HL-60 (cell line): ENCODE measurements around the gene MOB3A.

Source experiments
- DNase-seq, 2 experiments: peaks; one replicate each; pipeline ENCODE4 v3.0.0-alpha.2; 2010 to 2020; ENCODE audit warnings: low read depth in 1 of 2, low spot score in 1 of 2
- H3K27ac ChIP-seq: fragments of 250-450 bp; sonication (Bioruptor Pico); replicated peaks from 2 replicates; pipeline ENCODE4 v1.5.1; 2020; ENCODE audit warnings: mild to moderate bottlenecking, moderate library complexity
- H3K27me3 ChIP-seq: fragments of 250-450 bp; sonication (Bioruptor Pico); 2 replicates; pipeline ENCODE4 v1.5.1; 2021; ENCODE audit warnings: mild to moderate bottlenecking, moderate library complexity; ENCODE audit not compliant: insufficient read depth, poor library complexity, severe bottlenecking
- H3K4me3 ChIP-seq: replicated peaks from 2 replicates; pipeline ENCODE4 v1.5.1; 2011; ENCODE audit warnings: mild to moderate bottlenecking, control low read depth, low read length; ENCODE audit not compliant: insufficient read depth
- GABPA ChIP-seq: IDR thresholded peaks from 2 replicates; pipeline ENCODE4 v1.6.1; 2012; ENCODE audit warnings: low read depth
- POLR2AphosphoS5 ChIP-seq: IDR thresholded peaks from 2 replicates; pipeline ENCODE4 v1.6.1; 2012; ENCODE audit warnings: low read depth
- SPI1 ChIP-seq: IDR thresholded peaks from 2 replicates; pipeline ENCODE4 v1.6.1; 2012; ENCODE audit warnings: low read depth, mild to moderate bottlenecking, borderline replicate concordance
- TF ChIP-seq, protein P1 (sequence below): IDR thresholded peaks from 2 replicates; pipeline ENCODE4 v1.6.1; 2012; ENCODE audit warnings: low read depth; ENCODE audit not compliant: insufficient replicate concordance
- TF ChIP-seq, protein P2 (sequence below): IDR thresholded peaks from one replicate; pipeline ENCODE4 v1.5.1; 2011; ENCODE audit warnings: low read length, control low read depth, inconsistent platforms; ENCODE audit not compliant: insufficient read depth

Gene MOB3A

DNA sequence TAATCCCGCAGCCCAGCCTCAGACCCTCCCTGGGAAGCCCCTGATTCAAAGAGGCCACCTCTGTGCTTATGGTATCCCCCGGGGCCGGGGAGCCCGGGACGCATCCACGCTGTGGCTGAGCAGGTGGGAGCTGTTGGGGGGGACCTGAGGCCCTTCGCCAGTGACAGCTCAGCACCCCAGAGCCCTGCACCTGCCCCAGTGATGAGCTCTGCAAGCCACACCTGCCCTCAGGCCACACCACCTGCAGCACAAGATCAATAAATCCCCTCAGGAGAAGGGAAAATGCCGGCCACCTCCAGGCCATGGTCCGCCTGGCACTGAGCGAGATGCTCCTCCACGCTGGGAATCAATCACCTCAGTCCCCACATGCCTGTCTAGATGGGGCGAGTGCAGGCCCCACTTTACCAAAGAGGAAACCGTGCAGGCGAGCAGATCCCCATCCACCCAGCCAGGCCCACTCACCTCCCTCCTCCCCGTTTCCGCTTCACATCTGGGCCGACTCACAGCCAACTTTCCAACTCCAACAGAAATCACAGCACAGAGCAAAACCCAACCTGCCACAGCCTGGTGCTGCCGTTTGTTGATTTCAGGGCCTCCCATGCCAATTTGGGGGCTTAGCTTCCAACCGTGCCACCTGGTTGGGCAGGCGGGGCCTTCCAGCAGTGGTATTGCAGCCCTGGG, 12.8 kb downstream of the MOB3A start:
- TF ChIP-seq POLR2AphosphoS5 = peak; percentile 71; the same call in 1 of the 2 replicates
- TF ChIP-seq, protein P1, sequence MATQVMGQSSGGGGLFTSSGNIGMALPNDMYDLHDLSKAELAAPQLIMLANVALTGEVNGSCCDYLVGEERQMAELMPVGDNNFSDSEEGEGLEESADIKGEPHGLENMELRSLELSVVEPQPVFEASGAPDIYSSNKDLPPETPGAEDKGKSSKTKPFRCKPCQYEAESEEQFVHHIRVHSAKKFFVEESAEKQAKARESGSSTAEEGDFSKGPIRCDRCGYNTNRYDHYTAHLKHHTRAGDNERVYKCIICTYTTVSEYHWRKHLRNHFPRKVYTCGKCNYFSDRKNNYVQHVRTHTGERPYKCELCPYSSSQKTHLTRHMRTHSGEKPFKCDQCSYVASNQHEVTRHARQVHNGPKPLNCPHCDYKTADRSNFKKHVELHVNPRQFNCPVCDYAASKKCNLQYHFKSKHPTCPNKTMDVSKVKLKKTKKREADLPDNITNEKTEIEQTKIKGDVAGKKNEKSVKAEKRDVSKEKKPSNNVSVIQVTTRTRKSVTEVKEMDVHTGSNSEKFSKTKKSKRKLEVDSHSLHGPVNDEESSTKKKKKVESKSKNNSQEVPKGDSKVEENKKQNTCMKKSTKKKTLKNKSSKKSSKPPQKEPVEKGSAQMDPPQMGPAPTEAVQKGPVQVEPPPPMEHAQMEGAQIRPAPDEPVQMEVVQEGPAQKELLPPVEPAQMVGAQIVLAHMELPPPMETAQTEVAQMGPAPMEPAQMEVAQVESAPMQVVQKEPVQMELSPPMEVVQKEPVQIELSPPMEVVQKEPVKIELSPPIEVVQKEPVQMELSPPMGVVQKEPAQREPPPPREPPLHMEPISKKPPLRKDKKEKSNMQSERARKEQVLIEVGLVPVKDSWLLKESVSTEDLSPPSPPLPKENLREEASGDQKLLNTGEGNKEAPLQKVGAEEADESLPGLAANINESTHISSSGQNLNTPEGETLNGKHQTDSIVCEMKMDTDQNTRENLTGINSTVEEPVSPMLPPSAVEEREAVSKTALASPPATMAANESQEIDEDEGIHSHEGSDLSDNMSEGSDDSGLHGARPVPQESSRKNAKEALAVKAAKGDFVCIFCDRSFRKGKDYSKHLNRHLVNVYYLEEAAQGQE = no peak
- H3K27me3 ChIP-seq = no peaks in the 10 kb centered on the region
- H3K4me3 ChIP-seq = peak overlapping the region; percentile 71
- peak overlapping the region; percentile 100 for H3K27ac ChIP-seq
- peak; percentile 59 to 81 for DNase-seq

DNA sequence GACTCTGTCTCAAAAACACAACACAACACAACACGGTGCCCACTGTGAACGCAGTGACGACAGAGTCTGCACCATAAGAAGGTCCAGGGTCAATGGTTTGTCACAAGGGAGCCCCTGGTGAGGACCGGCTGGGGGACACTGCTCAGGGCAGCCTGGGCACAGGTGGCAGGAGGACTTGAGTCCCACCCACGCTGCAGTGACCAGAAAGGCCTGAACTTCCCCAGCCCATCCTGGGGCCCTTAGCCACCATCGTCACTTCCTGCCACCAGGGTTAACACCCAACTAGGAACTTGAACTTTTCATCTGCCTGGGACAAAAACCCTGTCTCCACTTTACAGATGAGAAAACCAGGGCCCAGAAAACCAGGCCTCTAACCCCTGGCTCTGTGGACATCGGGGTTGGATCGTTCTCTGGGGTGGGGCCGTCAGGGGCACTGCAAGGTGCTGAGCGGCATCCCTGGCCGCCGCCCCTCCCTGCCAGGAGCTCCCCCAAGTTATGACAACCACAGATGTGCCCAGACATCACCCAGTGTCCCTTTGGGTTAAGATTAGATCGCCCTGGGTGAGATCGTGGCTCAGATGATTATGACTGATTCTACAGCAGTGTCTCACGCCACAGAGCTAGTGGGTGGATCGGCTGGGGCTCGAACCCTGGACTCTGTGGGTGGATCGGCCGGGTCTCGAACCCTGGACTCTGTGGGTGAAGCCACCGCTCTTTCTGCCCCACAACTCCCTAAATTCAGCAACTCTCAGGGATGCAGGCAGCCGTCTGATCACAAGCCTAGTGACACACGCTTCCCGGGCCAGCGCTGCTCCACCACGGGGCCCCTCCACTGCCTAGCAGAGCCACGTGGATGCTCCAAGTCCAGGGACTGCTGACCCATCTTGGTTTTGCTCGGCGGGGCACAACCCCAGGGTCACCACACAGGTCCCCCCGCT, 14.0 kb downstream of the MOB3A start:
- peak; percentile 78 to 81 for DNase-seq
- H3K27me3 ChIP-seq = no peaks in the 10 kb centered on the region
- TF ChIP-seq POLR2AphosphoS5 = peak; percentile 41
- TF ChIP-seq, protein P2, sequence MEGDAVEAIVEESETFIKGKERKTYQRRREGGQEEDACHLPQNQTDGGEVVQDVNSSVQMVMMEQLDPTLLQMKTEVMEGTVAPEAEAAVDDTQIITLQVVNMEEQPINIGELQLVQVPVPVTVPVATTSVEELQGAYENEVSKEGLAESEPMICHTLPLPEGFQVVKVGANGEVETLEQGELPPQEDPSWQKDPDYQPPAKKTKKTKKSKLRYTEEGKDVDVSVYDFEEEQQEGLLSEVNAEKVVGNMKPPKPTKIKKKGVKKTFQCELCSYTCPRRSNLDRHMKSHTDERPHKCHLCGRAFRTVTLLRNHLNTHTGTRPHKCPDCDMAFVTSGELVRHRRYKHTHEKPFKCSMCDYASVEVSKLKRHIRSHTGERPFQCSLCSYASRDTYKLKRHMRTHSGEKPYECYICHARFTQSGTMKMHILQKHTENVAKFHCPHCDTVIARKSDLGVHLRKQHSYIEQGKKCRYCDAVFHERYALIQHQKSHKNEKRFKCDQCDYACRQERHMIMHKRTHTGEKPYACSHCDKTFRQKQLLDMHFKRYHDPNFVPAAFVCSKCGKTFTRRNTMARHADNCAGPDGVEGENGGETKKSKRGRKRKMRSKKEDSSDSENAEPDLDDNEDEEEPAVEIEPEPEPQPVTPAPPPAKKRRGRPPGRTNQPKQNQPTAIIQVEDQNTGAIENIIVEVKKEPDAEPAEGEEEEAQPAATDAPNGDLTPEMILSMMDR = no peak
- peak; percentile 41; the same call in 1 of the 2 replicates for TF ChIP-seq SPI1
- TF ChIP-seq GABPA = peak; percentile 37; the same call in 1 of the 2 replicates
- TF ChIP-seq, protein P1 = no peak
- H3K4me3 ChIP-seq = peak overlapping the region; percentile 71
- peak overlapping the region; percentile 100 for H3K27ac ChIP-seq

DNA sequence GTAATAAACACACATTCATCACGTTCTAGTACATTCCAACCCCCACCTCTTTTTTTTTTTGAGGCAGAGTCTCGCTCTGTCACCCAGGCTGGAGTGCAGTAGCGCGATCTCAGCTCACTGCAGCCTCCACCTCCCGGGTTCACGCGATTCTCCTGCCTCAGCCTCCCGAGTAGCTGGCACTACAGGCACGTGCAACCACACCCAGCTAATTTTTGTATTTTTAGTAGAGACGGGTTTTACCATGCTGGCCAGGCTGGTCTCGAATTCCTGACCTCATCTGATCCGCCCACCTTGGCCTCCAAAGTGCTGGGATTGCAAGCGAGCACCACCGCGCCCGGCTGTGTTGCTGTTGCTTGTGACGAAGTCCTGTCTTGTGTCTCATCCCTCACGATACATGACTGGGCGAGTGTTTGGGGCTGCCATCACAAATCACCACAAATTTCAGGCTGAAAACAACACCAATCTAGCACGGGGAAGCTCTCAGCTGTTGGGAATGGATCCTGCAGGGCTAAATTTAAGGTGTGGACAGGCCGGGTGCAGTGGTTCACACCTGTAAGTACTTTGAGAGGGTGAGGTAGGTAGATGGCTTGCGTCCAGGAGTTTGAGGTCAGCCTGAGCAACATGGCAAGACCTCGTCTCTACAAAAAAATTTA, 15.7 kb downstream of the MOB3A start:
- no peak overlapping the region for H3K4me3 ChIP-seq
- no peak overlapping the region; the same call in 1 of the 2 replicates for H3K27ac ChIP-seq
- H3K27me3 ChIP-seq = no peaks in the 10 kb centered on the region
- DNase-seq = no peak
- peak; percentile 10; the same call in 1 of the 2 replicates for TF ChIP-seq POLR2AphosphoS5
- no peak for TF ChIP-seq GABPA

DNA sequence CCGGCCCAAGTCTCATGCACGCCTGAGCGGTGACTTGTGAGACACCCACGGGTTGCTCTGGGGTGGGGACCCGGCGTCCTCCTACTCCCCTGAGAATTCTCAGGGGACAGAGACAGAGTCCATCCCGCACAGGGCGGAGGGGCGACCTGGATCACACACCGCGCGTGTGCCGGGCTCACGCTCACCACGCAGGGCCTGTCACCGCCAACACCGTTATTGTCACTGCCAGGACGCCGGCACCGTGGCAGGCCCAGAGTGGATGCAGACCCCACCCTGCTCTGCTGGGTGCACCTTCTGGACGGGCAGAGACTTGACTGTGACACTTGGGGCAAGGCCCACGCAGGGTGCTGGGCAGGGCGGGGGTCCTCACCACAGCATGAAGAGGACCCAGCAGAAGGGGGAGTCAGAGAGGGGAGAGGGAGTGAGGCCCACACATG, 16.2 kb downstream of the MOB3A start:
- no peak overlapping the region for H3K27ac ChIP-seq
- no peak overlapping the region for H3K4me3 ChIP-seq
- no peaks in the 10 kb centered on the region for H3K27me3 ChIP-seq
- TF ChIP-seq, protein P2 = no peak
- TF ChIP-seq SPI1 = no peak
- no peak; the same call in 1 of the 2 replicates for TF ChIP-seq POLR2AphosphoS5
- TF ChIP-seq, protein P1 = no peak
- TF ChIP-seq GABPA = no peak
- no peak for DNase-seq
